Glutamatergic neuron (in vitro differentiated cells): ENCODE measurements around the gene STK4. TPM values are rescaled to one million over a fixed set of nuclear protein-coding genes. Genes with fewer than 3 reads are reported as not detected.

Source experiments
- DNase-seq: peaks from one replicate; pipeline ENCODE4 v3.0.0; 2022
- H3K27ac Mint-ChIP-seq: one replicate; pipeline ENCODE4 v1.8.0; 2020; ENCODE audit warnings: mild to moderate bottlenecking, mixed read lengths, inconsistent platforms; ENCODE audit not compliant: unreplicated experiment
- H3K27me3 Mint-ChIP-seq: one replicate; pipeline ENCODE4 v1.8.0; 2020; ENCODE audit warnings: mild to moderate bottlenecking, moderate library complexity, mixed read lengths, inconsistent platforms; ENCODE audit not compliant: unreplicated experiment
- H3K36me3 Mint-ChIP-seq: one replicate; pipeline ENCODE4 v1.8.0; 2020; ENCODE audit warnings: mild to moderate bottlenecking, mixed read lengths, inconsistent platforms; ENCODE audit not compliant: unreplicated experiment
- H3K4me1 Mint-ChIP-seq: one replicate; pipeline ENCODE4 v1.8.0; 2020; ENCODE audit warnings: mild to moderate bottlenecking, low read depth, mixed read lengths, inconsistent platforms; ENCODE audit not compliant: unreplicated experiment
- H3K4me3 Mint-ChIP-seq: one replicate; pipeline ENCODE4 v1.8.0; 2020; ENCODE audit warnings: mild to moderate bottlenecking, mixed read lengths, inconsistent platforms; ENCODE audit not compliant: unreplicated experiment
- H3K9me3 Mint-ChIP-seq: one replicate; pipeline ENCODE4 v1.8.0; 2020; ENCODE audit warnings: mild to moderate bottlenecking, moderate library complexity, mixed read lengths, inconsistent platforms; ENCODE audit not compliant: unreplicated experiment
- CTCF ChIP-seq: fragments of 200-600 bp; sonication (generic); IDR thresholded peaks from one replicate; pipeline ENCODE4 v1.5.0; 2021; ENCODE audit not compliant: partially characterized antibody, unreplicated experiment
- total RNA-seq: library from RNA; stranded (reverse); fragmentation: NEBNext Ultra II Directional; extraction: Animal tissue kit (Norgen Biotek cat#: 25700); gene quantifications from one replicate; pipeline ENCODE4 v1.2.1, GENCODE V29; 2021; ENCODE audit not compliant: unreplicated experiment

The STK4 gene
- total RNA-seq, 1 donor from 2014 or later: 32.6 TPM

GRCh38 chr20:45041464-45042337, 75.4 kb downstream of the STK4 start:
- Mint-ChIP-seq H3K4me3 (no peak overlapping the region), H3K36me3 (no peaks in the 10 kb centered on the region), H3K27ac (no peak overlapping the region), H3K9me3 (peaks cover 2% of the 10 kb centered on the region), H3K4me1 (peaks cover 6% of the 10 kb centered on the region), H3K27me3 (no peaks in the 10 kb centered on the region)
- TF ChIP-seq CTCF: no peak
- DNase-seq: no peak

GRCh38 chr20:45042978-45043377, 76.7 kb downstream of the STK4 start:
- Mint-ChIP-seq H3K27me3 (no peaks in the 10 kb centered on the region), H3K36me3 (no peaks in the 10 kb centered on the region), H3K27ac (no peak overlapping the region), H3K9me3 (peaks cover 2% of the 10 kb centered on the region), H3K4me3 (no peak overlapping the region), H3K4me1 (no peaks in the 10 kb centered on the region)
- no peak for TF ChIP-seq CTCF
- DNase-seq: no peak

GRCh38 chr20:45044084-45044573, 77.8 kb downstream of the STK4 start:
- no peaks in the 10 kb centered on the region for H3K36me3 Mint-ChIP-seq

GRCh38 chr20:45044601-45045000, 78.3 kb downstream of the STK4 start:
- Mint-ChIP-seq H3K27ac (no peak overlapping the region), H3K36me3 (no peaks in the 10 kb centered on the region), H3K4me1 (peaks cover 10% of the 10 kb centered on the region), H3K4me3 (no peak overlapping the region), H3K9me3 (peaks cover 2% of the 10 kb centered on the region), H3K27me3 (no peaks in the 10 kb centered on the region)
- no peak for TF ChIP-seq CTCF
- no peak for DNase-seq

More at GRCh38 chr20:45044084-45044573, 77.8 kb downstream of the STK4 start:
- no peaks in the 10 kb centered on the region for H3K27me3 Mint-ChIP-seq
- H3K4me3 Mint-ChIP-seq: no peak overlapping the region
- peaks cover 2% of the 10 kb centered on the region for H3K9me3 Mint-ChIP-seq
- no peak for DNase-seq
- H3K27ac Mint-ChIP-seq: no peak overlapping the region
- peaks cover 6% of the 10 kb centered on the region for H3K4me1 Mint-ChIP-seq
- peak; percentile 73 for TF ChIP-seq CTCF

GRCh38 chr20:45047581-45048119, 81.3 kb downstream of the STK4 start:
- TF ChIP-seq CTCF: no peak
- DNase-seq: no peak
- H3K4me3 Mint-ChIP-seq: no peak overlapping the region
- no peaks in the 10 kb centered on the region for H3K36me3 Mint-ChIP-seq
- no peak overlapping the region for H3K27ac Mint-ChIP-seq
- peaks cover 15% of the 10 kb centered on the region for H3K4me1 Mint-ChIP-seq
- no peaks in the 10 kb centered on the region for H3K27me3 Mint-ChIP-seq
- H3K9me3 Mint-ChIP-seq: no peaks in the 10 kb centered on the region
